ENCODE results near the gene HTR3C.

HTR3C gene

GRCh38 chr3:184096811-184097383, 44.0 kb downstream of the HTR3C start, which contains the start of gene HTR3E:
HTR3E (plus strand) TSS chr3:184097064; CDS start chr3:184097530, 466 bp downstream.
- no peak for DNase-seq

- DNase-seq, result no peak
Observed at GRCh38 chr3:184097556-184097955, 44.7 kb downstream of the HTR3C start.

GRCh38 chr3:184099806-184100686, 47.2 kb downstream of the HTR3C start:
- DNase-seq, result no peak
